Mesenchymal stem cell (in vitro differentiated cells and primary cell): ENCODE data around the gene PHKG2. TPM values are rescaled to one million over a fixed set of nuclear protein-coding genes. Genes with fewer than 3 reads are reported as not detected.

Experiments
- DNase-seq: peaks from one replicate; pipeline ENCODE4 v3.0.0-alpha.2; 2013
- H2AFZ ChIP-seq: one replicate; pipeline ENCODE4 v1.6.1; 2013; ENCODE audit warnings: low read depth, mild to moderate bottlenecking, control low read depth, inconsistent platforms, low read length, moderate library complexity
- H2AK5ac ChIP-seq: 2 replicates; pipeline ENCODE4 v1.6.1; 2013; ENCODE audit warnings: low read length, moderate library complexity, mild to moderate bottlenecking, inconsistent platforms; ENCODE audit not compliant: severe bottlenecking
- H2BK120ac ChIP-seq: one replicate; pipeline ENCODE4 v1.6.1; 2013; ENCODE audit warnings: low read depth, mild to moderate bottlenecking, inconsistent platforms, low read length, moderate library complexity
- H2BK12ac ChIP-seq, 2 experiments: one replicate each; pipeline ENCODE4 v1.6.1; 2013; ENCODE audit warnings: inconsistent platforms in 2 of 2, low read length in 2 of 2, mild to moderate bottlenecking in 2 of 2, moderate library complexity in 2 of 2, control low read depth in 1 of 2
- H2BK15ac ChIP-seq: one replicate; pipeline ENCODE4 v1.6.1; 2013; ENCODE audit warnings: mild to moderate bottlenecking, low read depth, inconsistent platforms; ENCODE audit not compliant: poor library complexity, severe bottlenecking
- H2BK5ac ChIP-seq: 2 replicates; pipeline ENCODE4 v1.6.1; 2013; ENCODE audit warnings: low read depth, mild to moderate bottlenecking, low read length, control low read depth, inconsistent platforms; ENCODE audit not compliant: poor library complexity, severe bottlenecking
- H3K14ac ChIP-seq, 2 experiments: one replicate each; pipeline ENCODE4 v1.6.1; 2013; ENCODE audit warnings: inconsistent platforms in 2 of 2, low read length in 2 of 2, control low read depth in 1 of 2, mild to moderate bottlenecking in 1 of 2, moderate library complexity in 1 of 2
- H3K18ac ChIP-seq, 2 experiments: one replicate each; pipeline ENCODE4 v1.6.1; 2013; ENCODE audit warnings: inconsistent platforms in 2 of 2, low read length in 2 of 2, control low read depth in 1 of 2, low read depth in 1 of 2, mild to moderate bottlenecking in 1 of 2
- H3K23ac ChIP-seq, 2 experiments: one replicate each; pipeline ENCODE4 v1.6.1; 2013; ENCODE audit warnings: inconsistent platforms in 2 of 2, low read length in 2 of 2, mild to moderate bottlenecking in 2 of 2, moderate library complexity in 2 of 2, control low read depth in 1 of 2
- H3K27ac ChIP-seq: 2 replicates; pipeline ENCODE4 v1.5.1; 2013; ENCODE audit warnings: mild to moderate bottlenecking, moderate library complexity, low read length, control low read depth, inconsistent platforms; ENCODE audit not compliant: poor library complexity, severe bottlenecking
- H3K27me3 ChIP-seq, 2 experiments: 2 replicates each; pipeline versions ENCODE4 v1.6.1 to v1.7.0; 2013; ENCODE audit warnings: low read length in 2 of 2, mild to moderate bottlenecking in 2 of 2, moderate library complexity in 2 of 2, control low read depth in 1 of 2, inconsistent platforms in 1 of 2; ENCODE audit not compliant: control insufficient read depth in 1 of 2, insufficient read depth in 1 of 2
- H3K36me3 ChIP-seq, 2 experiments: 2 replicates each; pipeline versions ENCODE4 v1.6.1 to v1.7.0; 2013; ENCODE audit warnings: low read length in 2 of 2, control low read depth in 1 of 2, inconsistent platforms in 1 of 2, low read depth in 1 of 2, mild to moderate bottlenecking in 1 of 2; ENCODE audit not compliant: insufficient read depth in 2 of 2, control insufficient read depth in 1 of 2
- H3K4ac ChIP-seq, 2 experiments: one replicate each; pipeline ENCODE4 v1.6.1; 2013; ENCODE audit warnings: inconsistent platforms in 2 of 2, low read length in 2 of 2, mild to moderate bottlenecking in 2 of 2, moderate library complexity in 2 of 2, control low read depth in 1 of 2, low read depth in 1 of 2
- H3K4me1 ChIP-seq: 2 replicates; pipeline ENCODE4 v1.6.1; 2013; ENCODE audit warnings: low read depth, low read length, control low read depth; ENCODE audit not compliant: control insufficient read depth, insufficient read depth
- H3K4me2 ChIP-seq: 2 replicates; pipeline ENCODE4 v1.6.1; 2013; ENCODE audit warnings: low read length, mild to moderate bottlenecking, inconsistent platforms; ENCODE audit not compliant: poor library complexity, severe bottlenecking
- H3K4me3 ChIP-seq, 2 experiments: 2 replicates each; pipeline versions ENCODE4 v1.5.1 to v1.7.0; 2013; ENCODE audit warnings: low read length in 2 of 2, mild to moderate bottlenecking in 2 of 2, control low read depth in 1 of 2, low read depth in 1 of 2; ENCODE audit not compliant: insufficient read depth in 1 of 2
- H3K79me1 ChIP-seq: replicated peaks from 2 replicates; pipeline ENCODE4 v1.6.1; 2013; ENCODE audit warnings: mild to moderate bottlenecking, control low read depth, low read length, inconsistent platforms; ENCODE audit not compliant: poor library complexity, severe bottlenecking
- H3K9ac ChIP-seq: 2 replicates; pipeline ENCODE4 v1.7.0; 2013; ENCODE audit warnings: mild to moderate bottlenecking, low read length, moderate library complexity
- H3K9me3 ChIP-seq: 2 replicates; pipeline ENCODE4 v1.7.0; 2013; ENCODE audit warnings: mild to moderate bottlenecking, low read length; ENCODE audit not compliant: control insufficient read depth
- H4K8ac ChIP-seq: one replicate; pipeline ENCODE4 v1.6.1; 2013; ENCODE audit warnings: inconsistent platforms, mild to moderate bottlenecking, low read length, moderate library complexity
- H4K91ac ChIP-seq: one replicate; pipeline ENCODE4 v1.6.1; 2013; ENCODE audit warnings: mild to moderate bottlenecking, low read length, inconsistent platforms
- WGBS: methylation state at CpG from one replicate; pipeline ENCODE4 v1.1.7; 2013; ENCODE audit warnings: mixed read lengths; 5-methylcytosine and 5-hydroxymethylcytosine counted together
- small RNA-seq: library from polyadenylated mRNA; stranded (forward); fragments of <200 nt; extraction: miRNeasy Mini kit (QIAGEN cat#:217004); gene quantifications from one replicate; pipeline ENCODE3, GENCODE V24; 2013; ENCODE audit warnings: low read depth

Gene PHKG2

GRCh38 chr16:30793508-30794069, 45.4 kb downstream of the PHKG2 start:
- Histone ChIP-seq H3K4ac (no peak overlapping the region), H4K91ac (no peak overlapping the region), H2BK5ac (no peak overlapping the region), H3K9ac (no peak overlapping the region), H3K27ac (no peak overlapping the region), H4K8ac (no peak overlapping the region), H2BK12ac (no peak overlapping the region), H3K18ac (no peak overlapping the region), H3K4me1 (no peaks in the 10 kb centered on the region), H3K14ac (peak overlapping the region in 1 of 2 experiments; percentile 71), H3K27me3 (peaks cover 0 to 4% of the 10 kb centered on the region in 2 experiments), H3K36me3 (no peaks in the 10 kb centered on the region), H2AFZ (no peak overlapping the region), H2AK5ac (no peak overlapping the region), H3K9me3 (no peaks in the 10 kb centered on the region), H2BK15ac (no peak overlapping the region), H3K4me3 (no peak overlapping the region), H3K79me1 (no peaks in the 10 kb centered on the region), H3K4me2 (no peak overlapping the region), H2BK120ac (no peak overlapping the region), H3K23ac (no peak overlapping the region)
- 84% methylated on average over 7 of the region's 7 CpGs for WGBS
- no peak for DNase-seq

DNA sequence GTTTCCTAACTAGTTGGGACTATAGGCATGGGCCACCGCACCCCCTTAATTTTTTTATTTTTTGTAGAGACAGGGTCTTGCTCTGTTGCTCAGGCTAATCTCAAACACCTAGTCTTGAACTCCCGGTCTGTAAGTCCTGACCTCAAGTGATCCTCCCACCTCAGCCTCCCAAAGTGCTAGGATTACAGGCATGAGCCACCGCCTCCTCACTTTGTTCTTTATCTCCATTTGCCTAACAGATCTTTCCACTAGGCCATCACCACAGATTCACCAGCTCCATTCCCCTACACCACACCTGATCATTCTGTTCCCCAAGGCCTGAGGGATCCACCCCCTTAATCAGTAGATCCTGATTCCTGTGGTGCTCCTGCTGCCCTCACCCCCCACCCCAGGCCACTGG, 46.4 kb downstream of the PHKG2 start:
- H3K27ac ChIP-seq: no peak overlapping the region
- no peak overlapping the region for H4K8ac ChIP-seq
- DNase-seq: no peak
- no peak overlapping the region for H4K91ac ChIP-seq
- no peak overlapping the region for H3K18ac ChIP-seq
- H2BK120ac ChIP-seq: no peak overlapping the region
- no peaks in the 10 kb centered on the region for H3K4me1 ChIP-seq
- H3K36me3 ChIP-seq: no peaks in the 10 kb centered on the region
- H2AK5ac ChIP-seq: no peak overlapping the region
- no peak overlapping the region for H3K4me3 ChIP-seq
- no peak overlapping the region for H2BK5ac ChIP-seq
- H3K9me3 ChIP-seq: no peaks in the 10 kb centered on the region
- H2AFZ ChIP-seq: no peak overlapping the region
- H3K79me1 ChIP-seq: no peaks in the 10 kb centered on the region
- H2BK15ac ChIP-seq: no peak overlapping the region
- no peak overlapping the region for H3K9ac ChIP-seq
- 95% methylated on average over 3 of the region's 3 CpGs for WGBS
- H3K14ac ChIP-seq: no peak overlapping the region
- no peak overlapping the region for H2BK12ac ChIP-seq
- peaks cover 0 to 4% of the 10 kb centered on the region in 2 experiments for H3K27me3 ChIP-seq
- H3K4ac ChIP-seq: no peak overlapping the region
- H3K23ac ChIP-seq: no peak overlapping the region
- no peak overlapping the region for H3K4me2 ChIP-seq

DNA sequence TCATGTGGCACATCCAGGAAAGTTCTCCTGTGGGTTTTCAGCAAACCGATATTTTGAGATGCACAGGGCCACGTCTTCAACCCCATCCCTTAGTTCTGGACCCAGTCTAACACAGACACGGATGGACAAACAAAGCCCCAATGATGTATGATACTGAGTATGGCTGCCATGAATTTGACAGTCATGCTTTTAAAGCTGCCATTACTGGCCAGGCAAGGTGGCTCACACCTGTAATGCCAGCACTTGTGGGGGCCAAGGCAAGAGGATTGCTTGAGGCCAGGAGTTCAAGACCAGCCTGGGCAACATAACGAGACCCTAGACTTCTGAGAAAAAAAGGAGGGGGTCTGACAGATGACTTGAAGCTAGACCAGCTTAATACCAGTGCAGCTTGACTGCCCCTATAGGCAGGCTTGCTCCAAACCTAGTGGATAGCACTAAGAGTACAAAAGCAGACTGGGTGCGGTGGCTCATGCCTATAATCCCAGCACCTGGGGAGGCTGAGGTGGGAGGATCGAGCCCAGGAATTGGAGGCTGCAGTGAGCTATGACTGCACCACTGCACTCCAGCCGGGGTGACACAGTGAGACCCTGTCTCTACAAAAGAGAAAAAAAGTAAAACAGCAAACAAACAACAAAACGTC, 49.6 kb downstream of the PHKG2 start:
- no peak overlapping the region for H2BK15ac ChIP-seq
- H2AFZ ChIP-seq: no peak overlapping the region
- no peak overlapping the region for H2AK5ac ChIP-seq
- H3K9ac ChIP-seq: no peak overlapping the region
- H3K4me1 ChIP-seq: no peaks in the 10 kb centered on the region
- H3K9me3 ChIP-seq: no peaks in the 10 kb centered on the region
- H2BK120ac ChIP-seq: no peak overlapping the region
- H4K91ac ChIP-seq: no peak overlapping the region
- H2BK12ac ChIP-seq: no peak overlapping the region
- H3K4me3 ChIP-seq: no peak overlapping the region
- H3K14ac ChIP-seq: no peak overlapping the region
- peaks cover 0 to 4% of the 10 kb centered on the region in 2 experiments for H3K27me3 ChIP-seq
- H3K4me2 ChIP-seq: no peak overlapping the region
- no peak for DNase-seq
- H4K8ac ChIP-seq: no peak overlapping the region
- no peak overlapping the region for H2BK5ac ChIP-seq
- WGBS: 90% methylated on average over 5 of the region's 8 CpGs
- no peak overlapping the region for H3K23ac ChIP-seq
- H3K79me1 ChIP-seq: no peaks in the 10 kb centered on the region
- H3K36me3 ChIP-seq: no peaks in the 10 kb centered on the region
- no peak overlapping the region for H3K4ac ChIP-seq
- no peak overlapping the region for H3K18ac ChIP-seq
- H3K27ac ChIP-seq: no peak overlapping the region

Small RNA genes within 50 kb of the gene (small RNA-seq; reads per million reads assigned to genes)
- gene RNU6-1043P (not detected), gene SNORA30 (4.6 reads per million, percentile 50 among the genes with 10 or more reads in this experiment)
